Dedifferentiated amniotic fluid mesenchymal stem cell (primary cell): ENCODE data around the gene MBNL3.

Experiments used
- DNase-seq: peaks from one replicate; pipeline ENCODE4 v3.0.0-alpha.2; 2016; ENCODE audit errors: extremely low spot score

The MBNL3 gene

GRCh38 chrX:132415012-132415411 is 73.8 kb downstream of the MBNL3 start:
- DNase-seq, result no peak

GRCh38 chrX:132414404-132414803 is 74.4 kb downstream of the MBNL3 start:
- no peak for DNase-seq

- DNase-seq, result no peak
Measured at GRCh38 chrX:132413459-132413858, 75.4 kb downstream of the MBNL3 start.

GRCh38 chrX:132412208-132412607 is 76.6 kb downstream of the MBNL3 start:
- no peak for DNase-seq

- DNase-seq, result no peak
Measured at GRCh38 chrX:132411310-132411977, 77.4 kb downstream of the MBNL3 start.

GRCh38 chrX:132409780-132410556 is 78.9 kb downstream of the MBNL3 start:
- no peak for DNase-seq

GRCh38 chrX:132407691-132408090 is 81.1 kb downstream of the MBNL3 start:
- DNase-seq, result no peak

- no peak for DNase-seq
Measured at GRCh38 chrX:132406106-132406505, 82.7 kb downstream of the MBNL3 start.

GRCh38 chrX:132404266-132404665 is 84.6 kb downstream of the MBNL3 start:
- DNase-seq, result no peak

- DNase-seq, result no peak
Measured at GRCh38 chrX:132401935-132402334, 86.9 kb downstream of the MBNL3 start.

GRCh38 chrX:132400706-132401105 is 88.1 kb downstream of the MBNL3 start:
- DNase-seq, result no peak

GRCh38 chrX:132395645-132396044 is 93.2 kb downstream of the MBNL3 start:
- no peak for DNase-seq

- no peak for DNase-seq
Measured at GRCh38 chrX:132395026-132395425, 93.8 kb downstream of the MBNL3 start.

- no peak for DNase-seq
Measured at GRCh38 chrX:132394591-132394990, 94.2 kb downstream of the MBNL3 start.

GRCh38 chrX:132393992-132394391 is 94.8 kb downstream of the MBNL3 start:
- DNase-seq, result no peak

- no peak for DNase-seq
Measured at GRCh38 chrX:132393485-132393884, 95.4 kb downstream of the MBNL3 start.

GRCh38 chrX:132393085-132393484 is 95.8 kb downstream of the MBNL3 start:
- DNase-seq, result no peak

- no peak for DNase-seq
Measured at GRCh38 chrX:132390792-132391191, 98.0 kb downstream of the MBNL3 start.

GRCh38 chrX:132389480-132389879 is 99.4 kb downstream of the MBNL3 start:
- no peak for DNase-seq

- no peak for DNase-seq
Measured at GRCh38 chrX:132388371-132388770, 100.5 kb downstream of the MBNL3 start.

GRCh38 chrX:132384301-132384700 is 104.5 kb downstream of the MBNL3 start:
- no peak for DNase-seq

- DNase-seq, result no peak
Measured at GRCh38 chrX:132382068-132382467, 106.8 kb downstream of the MBNL3 start.

GRCh38 chrX:132378281-132378680 is 110.6 kb downstream of the MBNL3 start:
- DNase-seq, result no peak
